Stimulated activated CD8-positive, alpha-beta memory T cell treated with anti-CD3 and anti-CD28 coated beads, Interleukin-12 subunit alpha, Interleukin-12 subunit beta, amount 100 ng/mL, for 24 hours (primary cell): ENCODE results near the gene CHRDL2.
"Not testable (repeated sequence)": the region's sequence is repeated elsewhere in the genome, so short reads cannot be mapped to it uniquely, and the experiment has no call there.

Experiments
- DNase-seq: peaks from one replicate; pipeline ENCODE4 v3.0.0-alpha.2; 2020; ENCODE audit errors: extremely low read depth

CHRDL2 gene

GRCh38 chr11:74669211-74670160, 61.7 kb downstream of the CHRDL2 start:
- DNase-seq: no peak

- DNase-seq: no peak
Measured at GRCh38 chr11:74663315-74663714, 67.9 kb downstream of the CHRDL2 start.

GRCh38 chr11:74662487-74663103, 68.6 kb downstream of the CHRDL2 start:
- DNase-seq: no peak

- DNase-seq: not testable (repeated sequence)
Measured at GRCh38 chr11:74659124-74659523, 72.1 kb downstream of the CHRDL2 start.

GRCh38 chr11:74654976-74655375, 76.2 kb downstream of the CHRDL2 start:
- DNase-seq: no peak

DNA sequence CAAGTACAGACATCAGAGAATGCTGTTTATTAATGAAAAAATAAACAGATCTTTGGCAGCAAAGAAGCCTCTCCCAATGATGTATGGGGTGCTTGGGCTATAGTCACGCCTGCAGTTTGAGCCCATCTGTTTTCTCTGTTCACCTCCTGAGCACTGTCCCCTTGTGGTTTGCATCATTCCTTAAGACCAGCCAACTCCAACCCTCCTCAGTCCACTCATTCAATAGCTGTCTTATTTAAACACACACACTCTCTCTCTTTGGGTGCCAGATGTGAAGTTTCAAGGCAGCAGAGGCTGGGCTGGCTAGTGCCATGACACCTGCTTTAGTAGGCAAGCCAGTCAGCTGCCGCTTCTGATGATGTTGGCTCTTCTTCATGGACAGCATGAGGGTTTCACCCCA, 80.7 kb downstream of the CHRDL2 start:
- no peak for DNase-seq

- no peak for DNase-seq
Measured at GRCh38 chr11:74648894-74649293, 82.3 kb downstream of the CHRDL2 start.

DNA sequence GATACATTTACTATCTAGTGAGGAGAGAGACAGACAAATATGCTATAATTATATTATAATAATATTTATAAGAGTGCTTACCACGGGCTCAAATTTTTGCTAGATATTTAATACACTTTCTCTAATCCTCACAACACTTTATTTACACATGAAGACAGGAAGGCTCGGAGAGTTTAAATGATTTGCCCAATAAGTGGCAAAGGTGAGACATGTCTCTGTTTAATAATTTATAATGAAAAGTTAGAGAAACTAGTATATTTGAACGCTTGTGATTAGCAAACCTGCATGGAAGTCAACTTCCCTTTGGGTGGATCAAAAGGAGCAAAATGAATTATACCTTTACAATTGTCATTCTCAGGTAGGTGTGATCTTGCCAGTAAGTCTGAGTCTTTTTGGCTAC, 83.4 kb downstream of the CHRDL2 start:
- DNase-seq: no peak

GRCh38 chr11:74647404-74647803, 83.8 kb downstream of the CHRDL2 start:
- no peak for DNase-seq

DNA sequence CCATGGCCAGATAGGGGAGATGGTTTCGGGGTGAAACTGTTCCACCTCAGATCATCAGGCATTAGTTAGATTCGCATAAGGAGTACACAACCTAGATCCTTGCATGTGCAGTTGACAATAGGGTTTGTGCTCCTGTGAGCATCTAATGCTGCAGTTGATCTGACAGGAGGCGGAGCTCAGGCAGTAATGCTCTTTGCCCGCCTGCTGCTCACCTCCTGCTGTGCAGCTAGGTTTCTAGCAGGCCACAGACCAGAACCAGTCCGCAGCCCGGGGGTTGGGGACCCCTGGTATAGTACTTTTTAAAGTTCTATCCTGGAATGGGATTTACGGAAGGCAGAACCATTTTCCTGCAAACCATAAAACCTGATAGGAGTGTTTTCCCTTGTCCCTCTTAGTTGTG, 84.3 kb downstream of the CHRDL2 start:
- DNase-seq: no peak
